HCT116 (cell line): ENCODE results near the gene GOLGA5. TPM values are rescaled to one million over a fixed set of nuclear protein-coding genes. Genes with fewer than 3 reads are reported as not detected.

Experiments used
- ATAC-seq: fragments of 200-7000 bp; cut with Tn5 transposase; 2 replicates; pipeline ENCODE4 v1.9.1; 2020; ENCODE audit warnings: mild to moderate bottlenecking, moderate library complexity
- BruUV-seq: library from RNA; stranded (reverse); fragments of 400-500 nt; replicated peaks from 2 replicates; lab custom pipeline; 2021; lab: Mats Ljungman, UMichigan
- CTCF ChIA-PET: fragments of 300-600 bp; sonication (Branson Sonifier 250); formaldehyde crosslinking; loops from one replicate; lab custom pipeline; 2021; ENCODE audit warnings: antibody characterized with exemption; lab: Charles Lee
- POLR2A ChIA-PET: fragments of 300-600, 350-600 bp; sonication (Branson Sonifier 250); formaldehyde crosslinking; loops from one replicate; lab custom pipeline; 2021; ENCODE audit warnings: antibody characterized with exemption; lab: Charles Lee
- RAD21 ChIA-PET, 2 experiments: fragments of 300-600 bp; sonication (Branson Sonifier 250); formaldehyde crosslinking; loops; one replicate each; lab custom pipeline; 2023; ENCODE audit warnings: low total read pairs in 2 of 2; ENCODE audit not compliant: uncharacterized antibody in 2 of 2, unreplicated experiment in 2 of 2, low non-redundant PET in 1 of 2; lab: Charles Lee
- DNase-seq: peaks from one replicate; pipeline ENCODE4 v3.0.0-alpha.2; 2010; ENCODE audit warnings: low read depth, low spot score
- H2AFZ ChIP-seq: fragments of 200-600 bp; shearing (Covaris generic), sonication (generic); 2 replicates; pipeline ENCODE4 v1.6.1; 2017; ENCODE audit warnings: low read depth, mixed run types, mixed read lengths, antibody characterized with exemption, low read length; ENCODE audit not compliant: poor library complexity, severe bottlenecking
- H3K27ac ChIP-seq: 2 replicates; pipeline ENCODE4 v1.5.1; 2012; ENCODE audit warnings: low read depth, low read length
- H3K27me3 ChIP-seq: fragments of 200-600 bp; sonication (generic); 2 replicates; pipeline ENCODE4 v1.6.1; 2016; ENCODE audit warnings: mixed run types, low read length, mixed read lengths; ENCODE audit not compliant: insufficient read depth
- H3K36me3 ChIP-seq, 2 experiments: fragments of 200-500 bp in 1 of 2; fragments of 200-600 bp in 1 of 2; sonication (Bioruptor generic) in 1 of 2; sonication (generic) in 1 of 2; 2 replicates each; pipeline versions ENCODE4 v1.5.1 to v1.6.1; 2014 to 2016; ENCODE audit warnings: low read length in 2 of 2, inconsistent platforms in 1 of 2, mixed read lengths in 1 of 2, mixed run types in 1 of 2; ENCODE audit not compliant: insufficient read depth in 2 of 2, control insufficient read depth in 1 of 2
- H3K4me1 ChIP-seq, 2 experiments: fragments of 200-600 bp in 1 of 2; sonication (generic) in 1 of 2; 2 replicates each; pipeline versions ENCODE4 v1.5.1 to v1.6.1; 2012 to 2017; ENCODE audit warnings: low read length in 2 of 2, inconsistent platforms in 1 of 2, mild to moderate bottlenecking in 1 of 2, mixed read lengths in 1 of 2, mixed run types in 1 of 2, moderate library complexity in 1 of 2; ENCODE audit not compliant: insufficient read depth in 2 of 2, control insufficient read depth in 1 of 2
- H3K4me2 ChIP-seq: fragments of 200-600 bp; sonication (generic); 2 replicates; pipeline ENCODE4 v1.6.1; 2017; ENCODE audit warnings: mixed run types, low read length, mixed read lengths
- H3K4me3 ChIP-seq, 2 experiments: fragments of 200-600 bp in 1 of 2; sonication (generic) in 1 of 2; replicated peaks in 1 of 2; 2 replicates each; pipeline ENCODE4 v1.5.1; 2011 to 2016; ENCODE audit warnings: low read length in 2 of 2, control low read depth in 1 of 2, low read depth in 1 of 2, mild to moderate bottlenecking in 1 of 2, mixed read lengths in 1 of 2, mixed run types in 1 of 2
- H3K79me2 ChIP-seq: fragments of 200-600 bp; sonication (generic); 2 replicates; pipeline ENCODE4 v1.6.1; 2017; ENCODE audit warnings: mild to moderate bottlenecking, mixed run types, low read length, moderate library complexity, mixed read lengths; ENCODE audit not compliant: insufficient read depth
- H3K9ac ChIP-seq: fragments of 200-600 bp; sonication (generic); 2 replicates; pipeline ENCODE4 v1.6.1; 2016; ENCODE audit warnings: low read length, mixed read lengths
- H3K9me2 ChIP-seq: fragments of 200-600 bp; sonication (generic), shearing (Covaris generic); 2 replicates; pipeline ENCODE4 v1.6.1; 2017; ENCODE audit warnings: mixed run types, mild to moderate bottlenecking, moderate library complexity; ENCODE audit not compliant: insufficient read depth
- H3K9me3 ChIP-seq, 2 experiments: fragments of 200-500 bp in 1 of 2; fragments of 200-600 bp in 1 of 2; sonication (Bioruptor generic) in 1 of 2; sonication (generic) in 1 of 2; 2 replicates each; pipeline ENCODE4 v1.6.1; 2014 to 2017; ENCODE audit warnings: low read length in 2 of 2, mixed read lengths in 2 of 2, inconsistent platforms in 1 of 2, low read depth in 1 of 2, mild to moderate bottlenecking in 1 of 2, mixed run types in 1 of 2, moderate library complexity in 1 of 2; ENCODE audit not compliant: control insufficient read depth in 1 of 2, insufficient read depth in 1 of 2
- H4K20me1 ChIP-seq: fragments of 200-600 bp; sonication (generic), shearing (Covaris generic); 2 replicates; pipeline ENCODE4 v1.6.1; 2017; ENCODE audit warnings: mixed run types, mild to moderate bottlenecking, moderate library complexity; ENCODE audit not compliant: insufficient read depth
- CBX3 ChIP-seq: IDR thresholded peaks from 2 replicates; pipeline ENCODE4 v1.6.1; 2012; ENCODE audit warnings: low read depth
- EGR1 ChIP-seq: IDR thresholded peaks from 2 replicates; pipeline ENCODE4 v1.6.1; 2012; ENCODE audit warnings: low read depth
- EZH2 ChIP-seq: fragments of 200-600 bp; sonication (generic); IDR thresholded peaks from 2 replicates; pipeline ENCODE4 v1.6.1; 2017; ENCODE audit warnings: antibody characterized with exemption, mixed run types
- POLR2A ChIP-seq: IDR thresholded peaks from 2 replicates; pipeline ENCODE4 v1.7.0; 2011; ENCODE audit warnings: borderline replicate concordance; ENCODE audit not compliant: insufficient read depth, insufficient read length; ENCODE audit errors: extremely low read depth
- RAD21 ChIP-seq: IDR thresholded peaks from 2 replicates; pipeline ENCODE4 v1.6.1; 2012; ENCODE audit warnings: low read depth, mild to moderate bottlenecking
- SIN3A ChIP-seq: IDR thresholded peaks from 2 replicates; pipeline ENCODE4 v1.6.1; 2012; ENCODE audit warnings: low read depth
- SP1 ChIP-seq: IDR thresholded peaks from 2 replicates; pipeline ENCODE4 v1.6.1; 2012; ENCODE audit warnings: low read depth
- ZFX ChIP-seq: fragments of 450-650 bp; IDR thresholded peaks from 2 replicates; pipeline ENCODE4 v1.6.1; 2017
- intact Hi-C: fragments of 100-400 bp; cut with micrococcal nuclease; formaldehyde crosslinking; loops from 2 replicates; pipeline ENCODE4 v1.10.0; 2022
- total RNA-seq: library from RNA; stranded (reverse); gene quantifications from one replicate; pipeline ENCODE4 v1.2.1, GENCODE V29; 2021; ENCODE audit not compliant: unreplicated experiment
- TF ChIP-seq, protein P1 (sequence below): IDR thresholded peaks from 2 replicates; pipeline ENCODE4 v1.6.1; 2012
- TF ChIP-seq, protein P2 (sequence below), 3 experiments: fragments of 200-600 bp in 1 of 3; sonication (generic) in 1 of 3; IDR thresholded peaks in 2 of 3; conservative IDR thresholded peaks in 1 of 3; 2 replicates each; pipeline ENCODE4 v1.5.1; 2012 to 2017; ENCODE audit warnings: low read depth in 2 of 3, low read length in 2 of 3, antibody characterized with exemption in 1 of 3, borderline replicate concordance in 1 of 3, control low read depth in 1 of 3, mild to moderate bottlenecking in 1 of 3, mixed read lengths in 1 of 3, mixed run types in 1 of 3, moderate library complexity in 1 of 3; ENCODE audit not compliant: insufficient read depth in 1 of 3

Gene GOLGA5
- total RNA-seq, 1 experiment from 2014 or later, result 24.4 TPM

DNA sequence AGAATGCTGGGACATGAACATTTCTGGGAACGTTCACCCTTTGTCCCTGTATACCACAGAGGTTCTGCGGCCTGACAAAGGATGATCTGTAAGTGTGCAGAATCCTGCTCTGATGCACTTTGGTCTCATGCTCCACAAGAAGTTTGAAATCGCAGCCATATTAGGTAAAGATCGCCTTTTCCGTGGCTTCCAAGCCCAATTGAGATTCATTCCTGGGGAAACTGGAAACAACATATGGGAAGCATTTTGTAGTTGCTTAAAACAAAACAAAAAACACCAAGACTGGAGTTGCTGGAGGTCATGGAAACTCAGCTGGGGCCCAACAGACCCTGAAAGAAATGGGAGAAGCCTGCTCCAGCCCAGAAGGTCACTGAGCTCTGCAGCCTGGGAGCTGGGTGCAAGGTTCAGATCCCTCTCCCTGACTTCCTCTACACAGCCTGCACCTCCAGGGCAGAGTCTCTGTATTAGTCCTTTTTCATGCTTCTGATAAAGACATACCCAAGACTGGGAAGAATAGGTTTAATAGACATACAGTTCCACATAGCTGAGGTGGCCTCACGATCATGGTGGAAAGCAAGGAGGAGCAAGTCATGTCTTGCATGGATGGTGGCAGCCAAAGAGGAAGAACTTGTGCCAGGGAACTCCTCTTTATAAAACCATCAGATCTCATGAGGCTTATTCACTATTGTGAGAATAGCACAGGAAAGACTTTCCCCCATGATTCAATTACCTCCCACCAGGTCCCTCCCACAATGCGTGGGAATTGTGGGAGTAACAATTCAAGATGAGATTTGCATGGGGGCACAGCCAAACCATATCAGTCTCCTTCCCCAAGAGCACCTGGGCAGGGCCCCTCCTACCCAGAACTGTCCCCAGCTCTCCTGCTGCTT, 68.0 kb downstream of the GOLGA5 start:
- ATAC-seq (no peak), DNase-seq (no peak)
- Histone ChIP-seq H4K20me1 (no peaks in the 10 kb centered on the region), H3K9ac (no peak overlapping the region), H3K9me3 (peaks cover 0 to 8% of the 10 kb centered on the region in 2 experiments; a peak in 1 of 4 replicates), H3K4me1 (no peaks in the 10 kb centered on the region), H3K4me2 (no peak overlapping the region), H3K79me2 (no peaks in the 10 kb centered on the region), H3K27ac (no peak overlapping the region), H3K36me3 (no peaks in the 10 kb centered on the region), H3K9me2 (no peaks in the 10 kb centered on the region)
- intact Hi-C loops, result no loop called here
- CTCF ChIA-PET, result no interaction called here
- BruUV-seq, result no TSS peak
- TF ChIP-seq EZH2 (no peak), POLR2A (no peak), ZFX (no peak), CBX3 (no peak), RAD21 (no peak), EGR1 (no peak), SIN3A (no peak), SP1 (no peak)
- TF ChIP-seq, protein P1, sequence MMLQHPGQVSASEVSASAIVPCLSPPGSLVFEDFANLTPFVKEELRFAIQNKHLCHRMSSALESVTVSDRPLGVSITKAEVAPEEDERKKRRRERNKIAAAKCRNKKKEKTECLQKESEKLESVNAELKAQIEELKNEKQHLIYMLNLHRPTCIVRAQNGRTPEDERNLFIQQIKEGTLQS, result no peak
- TF ChIP-seq, protein P2, sequence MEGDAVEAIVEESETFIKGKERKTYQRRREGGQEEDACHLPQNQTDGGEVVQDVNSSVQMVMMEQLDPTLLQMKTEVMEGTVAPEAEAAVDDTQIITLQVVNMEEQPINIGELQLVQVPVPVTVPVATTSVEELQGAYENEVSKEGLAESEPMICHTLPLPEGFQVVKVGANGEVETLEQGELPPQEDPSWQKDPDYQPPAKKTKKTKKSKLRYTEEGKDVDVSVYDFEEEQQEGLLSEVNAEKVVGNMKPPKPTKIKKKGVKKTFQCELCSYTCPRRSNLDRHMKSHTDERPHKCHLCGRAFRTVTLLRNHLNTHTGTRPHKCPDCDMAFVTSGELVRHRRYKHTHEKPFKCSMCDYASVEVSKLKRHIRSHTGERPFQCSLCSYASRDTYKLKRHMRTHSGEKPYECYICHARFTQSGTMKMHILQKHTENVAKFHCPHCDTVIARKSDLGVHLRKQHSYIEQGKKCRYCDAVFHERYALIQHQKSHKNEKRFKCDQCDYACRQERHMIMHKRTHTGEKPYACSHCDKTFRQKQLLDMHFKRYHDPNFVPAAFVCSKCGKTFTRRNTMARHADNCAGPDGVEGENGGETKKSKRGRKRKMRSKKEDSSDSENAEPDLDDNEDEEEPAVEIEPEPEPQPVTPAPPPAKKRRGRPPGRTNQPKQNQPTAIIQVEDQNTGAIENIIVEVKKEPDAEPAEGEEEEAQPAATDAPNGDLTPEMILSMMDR (IDR thresholded peaks at IDR 0.05 in 2 of 3, conservative IDR thresholded peaks at IDR 0.05 in 1 of 3; ENCODE audit: borderline replicate concordance in 1 of 3, insufficient read depth in 1 of 3, low read depth in 2 of 3, low read length in 2 of 3), result no peak
- TF ChIP-seq, all 23 proteins: peak for 0
- POLR2A ChIA-PET, result no interaction called here
- no peak overlapping the region for H2AFZ ChIP-seq
- no peaks in the 10 kb centered on the region for H3K27me3 ChIP-seq
- no peak overlapping the region for H3K4me3 ChIP-seq
- RAD21 ChIA-PET, result no interaction called here
